ENCODE data around the gene TFF2.

Gene TFF2, protein sequence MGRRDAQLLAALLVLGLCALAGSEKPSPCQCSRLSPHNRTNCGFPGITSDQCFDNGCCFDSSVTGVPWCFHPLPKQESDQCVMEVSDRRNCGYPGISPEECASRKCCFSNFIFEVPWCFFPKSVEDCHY

DNA sequence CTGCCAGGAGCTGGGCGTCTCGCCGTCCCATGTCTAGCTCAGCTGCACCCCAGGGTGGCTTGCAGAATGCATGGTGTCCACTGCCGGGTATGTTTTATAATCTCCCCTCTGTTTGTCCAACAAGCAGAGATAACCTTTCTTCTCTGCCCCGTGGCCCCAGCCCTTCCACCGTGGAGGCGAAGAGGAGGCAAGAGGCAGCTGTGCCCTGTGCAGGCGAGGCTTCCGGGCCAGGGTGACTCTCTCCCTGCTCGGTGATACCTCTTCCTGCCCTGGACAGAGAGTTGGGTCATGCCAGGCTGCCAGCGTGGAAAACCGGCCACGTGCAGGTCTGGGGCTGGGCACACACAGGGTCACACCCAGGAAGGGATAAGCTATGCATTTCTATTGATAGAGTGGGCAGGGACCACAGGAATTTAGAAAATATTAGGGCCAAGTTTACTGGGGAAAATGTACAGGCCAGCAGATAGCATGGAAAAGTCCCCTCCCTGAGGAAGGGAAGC, at the start of gene TFF2:
Gene TFF2 (minus strand): TSS at position 68 of the 500 bp plus-strand sequence. CDS start 37 bp downstream, at position 31.
- H3K4me3 ChIP-seq (ENCODE audit: low read length in 2 of 2): no peak within 1 kb of the TSS
- H3K27ac ChIP-seq (ENCODE audit: low read depth in 2 of 2, low read length in 2 of 2): no peak within 1 kb of the TSS
- no peak within 1 kb of the TSS for H3K9ac ChIP-seq (ENCODE audit: low read depth in 1 of 2, low read length in 2 of 2)
- H3K9me3 ChIP-seq (ENCODE audit: control insufficient read depth in 2 of 2, low read length in 2 of 2): peaks cover 0 to 2% of the 10 kb centered on the region in 2 donors
- no peaks in the 10 kb centered on the region for H3K27me3 ChIP-seq (ENCODE audit: control insufficient read depth in 2 of 2, insufficient read depth in 2 of 2, low read length in 2 of 2)
- no peaks in the 10 kb centered on the region for H3K36me3 ChIP-seq (ENCODE audit: control insufficient read depth in 2 of 2, insufficient read depth in 2 of 2, low read length in 2 of 2)
- H3K4me1 ChIP-seq (ENCODE audit: control insufficient read depth in 2 of 2, insufficient read depth in 2 of 2, low read length in 2 of 2): no peaks in the 10 kb centered on the region

DNA sequence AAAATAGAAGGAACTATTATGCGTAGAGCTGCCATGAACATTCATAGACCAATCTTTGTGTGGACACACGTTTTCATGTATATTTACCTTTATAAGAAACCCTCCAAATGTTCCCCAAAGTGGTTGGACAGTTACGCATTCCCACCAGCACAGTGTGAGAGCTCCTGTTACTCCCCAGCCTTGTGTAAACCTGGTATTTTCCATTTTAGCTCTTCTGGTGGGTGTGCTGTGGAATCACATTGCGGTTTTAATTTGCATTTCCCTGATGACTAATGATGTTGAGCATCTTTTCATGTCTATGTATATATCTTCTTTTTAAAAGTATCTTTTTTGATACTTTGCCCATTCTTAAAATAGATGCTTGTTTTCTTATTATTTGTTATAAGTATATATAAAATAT, 49.7 kb upstream of the TFF2 start:
- H3K27ac ChIP-seq (ENCODE audit: low read depth in 2 of 2, low read length in 2 of 2): no peak overlapping the region

DNA sequence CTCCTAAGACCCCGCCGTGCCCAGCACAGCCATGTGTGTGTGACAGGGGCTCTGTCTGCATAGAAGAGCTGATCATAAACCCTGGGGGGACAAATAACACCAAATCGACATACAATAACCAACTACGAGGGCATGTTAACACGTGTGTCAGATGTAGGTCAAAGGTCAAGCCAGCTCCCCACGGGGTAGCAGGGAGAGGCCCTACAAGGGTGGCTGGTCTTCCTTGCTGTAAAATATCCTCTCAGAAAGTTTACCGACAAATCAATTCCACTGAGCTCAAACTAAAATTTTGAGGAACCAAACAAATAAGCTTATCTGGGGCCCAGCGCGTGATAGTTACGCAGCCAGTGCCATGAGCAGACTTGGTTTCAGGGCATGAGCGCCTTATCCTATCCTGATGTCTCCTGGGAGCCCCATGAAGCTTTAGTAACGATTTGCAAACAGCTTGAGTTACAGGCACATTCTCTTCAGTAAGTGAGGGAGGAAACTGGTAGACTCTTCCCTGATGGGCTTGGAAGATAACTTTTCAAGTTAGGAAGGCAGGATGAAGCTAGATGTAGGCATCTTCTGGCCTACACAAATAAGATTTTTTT, 47.7 kb upstream of the TFF2 start:
- H3K36me3 ChIP-seq (ENCODE audit: control insufficient read depth in 2 of 2, insufficient read depth in 2 of 2, low read length in 2 of 2): no peaks in the 10 kb centered on the region

More for the DNA sequence above, 49.7 kb upstream of the TFF2 start:
- Histone ChIP-seq H3K36me3 (ENCODE audit: control insufficient read depth in 2 of 2, insufficient read depth in 2 of 2, low read length in 2 of 2) (no peaks in the 10 kb centered on the region), H3K4me3 (ENCODE audit: low read length in 2 of 2) (no peak overlapping the region), H3K9me3 (ENCODE audit: control insufficient read depth in 2 of 2, low read length in 2 of 2) (no peaks in the 10 kb centered on the region), H3K9ac (ENCODE audit: low read depth in 1 of 2, low read length in 2 of 2) (no peak overlapping the region), H3K27me3 (ENCODE audit: control insufficient read depth in 2 of 2, insufficient read depth in 2 of 2, low read length in 2 of 2) (no peaks in the 10 kb centered on the region), H3K4me1 (ENCODE audit: control insufficient read depth in 2 of 2, insufficient read depth in 2 of 2, low read length in 2 of 2) (no peaks in the 10 kb centered on the region)

DNA sequence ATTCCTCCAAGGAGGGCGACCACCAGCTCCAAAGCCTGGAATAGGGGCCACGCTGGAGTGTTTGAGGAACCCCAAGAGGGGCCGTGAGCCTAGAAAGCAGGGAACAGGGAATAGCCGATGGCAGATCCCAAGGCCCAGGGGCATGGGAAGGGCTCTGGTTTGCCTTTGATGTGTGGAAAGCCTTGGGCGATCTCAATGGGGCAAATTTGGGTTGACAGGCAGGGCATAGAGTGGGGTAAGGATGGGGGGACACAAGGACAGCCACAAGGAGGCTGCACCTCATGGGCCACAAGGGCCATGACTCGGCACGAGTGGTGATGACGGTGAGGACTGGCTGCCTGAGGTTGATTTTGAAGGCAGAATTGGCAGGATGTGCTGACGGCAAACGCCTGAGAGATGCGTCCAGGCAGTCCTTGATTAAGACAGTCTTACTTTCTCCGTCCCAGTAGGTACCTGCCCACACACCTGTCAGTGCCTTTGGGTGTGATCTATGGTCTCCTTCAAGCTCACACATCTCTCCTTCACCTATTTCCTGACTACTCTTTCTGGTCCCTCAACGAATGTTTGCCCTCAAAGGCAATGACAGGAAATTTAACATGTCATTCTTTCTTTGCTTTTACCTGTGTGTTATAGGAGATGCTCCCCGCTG, 47.1 kb upstream of the TFF2 start:
- no peaks in the 10 kb centered on the region for H3K4me1 ChIP-seq (ENCODE audit: control insufficient read depth in 2 of 2, insufficient read depth in 2 of 2, low read length in 2 of 2)
- no peak overlapping the region for H3K9ac ChIP-seq (ENCODE audit: low read depth in 1 of 2, low read length in 2 of 2)
- no peaks in the 10 kb centered on the region for H3K36me3 ChIP-seq (ENCODE audit: control insufficient read depth in 2 of 2, insufficient read depth in 2 of 2, low read length in 2 of 2)
- H3K27me3 ChIP-seq (ENCODE audit: control insufficient read depth in 2 of 2, insufficient read depth in 2 of 2, low read length in 2 of 2): no peaks in the 10 kb centered on the region
- no peak overlapping the region for H3K4me3 ChIP-seq (ENCODE audit: low read length in 2 of 2)
- no peak overlapping the region for H3K27ac ChIP-seq (ENCODE audit: low read depth in 2 of 2, low read length in 2 of 2)
- no peaks in the 10 kb centered on the region for H3K9me3 ChIP-seq (ENCODE audit: control insufficient read depth in 2 of 2, low read length in 2 of 2)

More for the DNA sequence above, 47.7 kb upstream of the TFF2 start:
- Histone ChIP-seq H3K27me3 (ENCODE audit: control insufficient read depth in 2 of 2, insufficient read depth in 2 of 2, low read length in 2 of 2) (no peaks in the 10 kb centered on the region), H3K9me3 (ENCODE audit: control insufficient read depth in 2 of 2, low read length in 2 of 2) (no peaks in the 10 kb centered on the region), H3K4me3 (ENCODE audit: low read length in 2 of 2) (no peak overlapping the region), H3K4me1 (ENCODE audit: control insufficient read depth in 2 of 2, insufficient read depth in 2 of 2, low read length in 2 of 2) (no peaks in the 10 kb centered on the region), H3K27ac (ENCODE audit: low read depth in 2 of 2, low read length in 2 of 2) (no peak overlapping the region), H3K9ac (ENCODE audit: low read depth in 1 of 2, low read length in 2 of 2) (no peak overlapping the region)

DNA sequence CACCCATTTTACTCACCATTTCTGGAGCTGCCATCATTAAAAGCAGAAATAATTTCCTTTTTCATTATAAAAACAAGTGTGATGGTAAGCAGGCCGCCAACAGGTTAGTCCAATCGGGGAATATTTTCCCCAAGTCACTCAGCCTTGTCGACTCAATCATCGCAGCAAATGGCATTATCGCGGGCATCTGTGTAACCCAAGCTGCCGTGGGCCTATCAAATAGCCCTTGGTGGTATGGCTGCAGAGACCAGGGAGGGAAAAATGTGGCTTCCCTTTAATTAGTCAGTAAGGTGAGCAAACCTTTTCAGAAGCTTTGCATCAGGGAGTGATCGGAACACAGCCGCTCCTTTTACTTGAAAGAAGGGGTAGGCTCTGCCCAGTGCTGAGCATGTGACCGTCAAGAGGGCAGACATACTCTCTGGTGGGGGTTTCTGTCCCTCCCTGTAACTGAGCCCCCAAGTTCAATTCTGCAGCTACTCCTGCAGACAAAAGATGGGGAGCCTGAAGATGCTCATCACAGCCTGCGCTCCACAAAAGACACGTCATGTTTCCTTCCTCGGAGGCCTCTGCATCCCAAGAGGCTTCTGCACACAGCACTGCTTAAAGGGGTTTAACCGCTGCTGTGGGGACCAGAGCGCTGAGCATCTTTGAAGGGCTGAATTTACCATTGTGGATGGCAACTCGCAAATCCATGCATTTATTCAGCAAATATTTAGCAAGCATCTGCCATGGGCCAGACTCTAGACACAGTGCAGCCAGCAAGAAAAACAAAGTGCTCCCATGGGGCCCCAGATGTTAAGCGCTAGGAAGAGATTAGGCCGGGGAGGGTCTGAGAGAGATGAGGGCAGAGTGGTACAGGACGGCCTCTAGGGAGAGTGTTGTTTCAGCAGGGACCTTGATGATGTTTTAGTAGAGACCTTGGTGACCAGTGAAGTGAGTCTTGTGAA, 46.3 kb upstream of the TFF2 start:
- no peak overlapping the region for H3K9ac ChIP-seq (ENCODE audit: low read depth in 1 of 2, low read length in 2 of 2)
- no peaks in the 10 kb centered on the region for H3K36me3 ChIP-seq (ENCODE audit: control insufficient read depth in 2 of 2, insufficient read depth in 2 of 2, low read length in 2 of 2)
- no peak overlapping the region for H3K4me3 ChIP-seq (ENCODE audit: low read length in 2 of 2)
- no peaks in the 10 kb centered on the region for H3K27me3 ChIP-seq (ENCODE audit: control insufficient read depth in 2 of 2, insufficient read depth in 2 of 2, low read length in 2 of 2)
- H3K9me3 ChIP-seq (ENCODE audit: control insufficient read depth in 2 of 2, low read length in 2 of 2): no peaks in the 10 kb centered on the region
- H3K27ac ChIP-seq (ENCODE audit: low read depth in 2 of 2, low read length in 2 of 2): no peak overlapping the region
- no peaks in the 10 kb centered on the region for H3K4me1 ChIP-seq (ENCODE audit: control insufficient read depth in 2 of 2, insufficient read depth in 2 of 2, low read length in 2 of 2)

DNA sequence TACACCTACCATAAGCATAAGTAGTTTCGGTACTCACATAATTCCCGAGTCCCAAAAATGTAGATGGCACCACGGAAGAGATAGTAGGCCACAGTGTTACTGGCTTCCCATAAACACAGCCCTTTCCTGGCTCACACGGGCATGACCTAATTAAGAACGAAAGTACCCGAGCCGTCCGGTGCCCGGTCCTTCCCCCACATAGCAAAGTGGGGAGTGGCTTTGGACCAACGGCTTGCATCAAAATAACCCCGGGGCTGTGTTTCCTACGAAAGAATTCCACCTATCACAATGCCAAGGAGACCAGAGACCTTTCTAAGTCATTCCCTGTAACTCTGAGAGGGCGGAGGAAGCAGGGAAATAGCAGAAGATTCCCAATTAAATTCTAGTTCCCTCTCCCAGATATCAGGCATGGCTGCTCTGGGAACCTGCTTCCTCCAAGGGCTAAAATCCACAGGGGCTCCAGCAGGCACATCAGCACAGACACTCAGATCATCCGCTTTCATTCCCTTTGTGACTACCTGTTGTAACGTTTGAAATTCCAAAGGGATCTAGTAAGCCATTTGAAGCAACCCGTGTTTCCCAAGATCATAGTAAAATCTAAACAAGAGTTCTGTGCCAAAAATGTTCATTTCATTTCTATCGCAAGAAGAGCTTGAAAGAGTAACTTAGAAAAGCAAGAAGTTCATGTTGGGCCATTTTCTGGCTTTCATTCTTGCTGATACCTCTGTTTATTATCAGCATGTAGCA, 45.3 kb upstream of the TFF2 start, which contains the start of gene TMPRSS3:
Gene TMPRSS3 (minus strand): TSS at position 148 of the 747 bp plus-strand sequence. CDS start 635 bp downstream, outside the sequence.
- H3K9ac ChIP-seq (ENCODE audit: low read depth in 1 of 2, low read length in 2 of 2): no peak within 1 kb of the TSS
- no peaks in the 10 kb centered on the region for H3K36me3 ChIP-seq (ENCODE audit: control insufficient read depth in 2 of 2, insufficient read depth in 2 of 2, low read length in 2 of 2)
- H3K4me3 ChIP-seq (ENCODE audit: low read length in 2 of 2): no peak within 1 kb of the TSS
- H3K27me3 ChIP-seq (ENCODE audit: control insufficient read depth in 2 of 2, insufficient read depth in 2 of 2, low read length in 2 of 2): no peaks in the 10 kb centered on the region
- H3K4me1 ChIP-seq (ENCODE audit: control insufficient read depth in 2 of 2, insufficient read depth in 2 of 2, low read length in 2 of 2): no peaks in the 10 kb centered on the region
- no peaks in the 10 kb centered on the region for H3K9me3 ChIP-seq (ENCODE audit: control insufficient read depth in 2 of 2, low read length in 2 of 2)
- H3K27ac ChIP-seq (ENCODE audit: low read depth in 2 of 2, low read length in 2 of 2): no peak within 1 kb of the TSS

DNA sequence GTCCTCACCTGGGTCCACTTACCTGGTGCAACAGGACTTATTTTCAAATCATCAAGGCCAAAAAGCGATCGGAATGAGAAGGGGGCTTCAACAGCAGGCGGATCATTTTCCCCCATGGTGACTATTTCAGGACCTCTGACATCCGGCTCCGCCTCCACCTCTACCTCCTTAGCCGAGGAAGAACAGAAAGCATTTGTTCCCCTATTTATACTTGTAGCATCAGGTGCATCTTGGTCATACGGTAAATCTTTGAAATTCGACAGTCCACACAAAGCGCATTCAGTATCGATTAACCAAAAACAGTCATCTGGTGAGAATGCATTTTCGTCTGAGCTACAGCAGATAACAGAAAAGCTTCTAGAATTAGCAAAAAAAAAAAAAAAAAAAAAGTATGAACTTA, 44.5 kb upstream of the TFF2 start:
- Histone ChIP-seq H3K9me3 (ENCODE audit: control insufficient read depth in 2 of 2, low read length in 2 of 2) (no peaks in the 10 kb centered on the region), H3K9ac (ENCODE audit: low read depth in 1 of 2, low read length in 2 of 2) (no peak overlapping the region), H3K4me3 (ENCODE audit: low read length in 2 of 2) (no peak overlapping the region), H3K4me1 (ENCODE audit: control insufficient read depth in 2 of 2, insufficient read depth in 2 of 2, low read length in 2 of 2) (no peaks in the 10 kb centered on the region), H3K36me3 (ENCODE audit: control insufficient read depth in 2 of 2, insufficient read depth in 2 of 2, low read length in 2 of 2) (no peaks in the 10 kb centered on the region), H3K27me3 (ENCODE audit: control insufficient read depth in 2 of 2, insufficient read depth in 2 of 2, low read length in 2 of 2) (no peaks in the 10 kb centered on the region), H3K27ac (ENCODE audit: low read depth in 2 of 2, low read length in 2 of 2) (no peak overlapping the region)

DNA sequence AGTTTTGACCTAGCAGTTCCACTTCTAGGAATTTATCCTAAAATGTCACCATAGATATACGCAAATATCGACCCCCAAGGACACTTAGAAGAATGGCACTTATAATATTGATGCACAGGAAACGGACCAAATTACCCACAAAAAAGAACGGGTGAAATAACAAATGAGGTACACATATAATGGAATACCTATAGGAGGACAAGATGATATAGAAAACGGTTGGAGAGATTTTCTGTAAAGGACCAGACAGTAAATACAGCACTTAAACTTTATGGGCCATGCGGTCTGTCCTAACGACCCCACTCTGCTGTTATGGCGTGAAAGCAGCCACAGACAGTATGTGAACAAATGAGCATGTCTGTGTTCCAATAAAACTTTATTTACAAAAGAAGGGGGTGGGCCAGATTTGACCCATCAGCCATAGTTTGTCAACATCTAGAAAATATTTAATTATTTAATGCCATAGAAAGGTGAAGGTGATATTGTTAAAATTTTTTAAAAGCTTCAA, 42.7 kb upstream of the TFF2 start:
- H3K9me3 ChIP-seq (ENCODE audit: control insufficient read depth in 2 of 2, low read length in 2 of 2): no peaks in the 10 kb centered on the region
- no peaks in the 10 kb centered on the region for H3K36me3 ChIP-seq (ENCODE audit: control insufficient read depth in 2 of 2, insufficient read depth in 2 of 2, low read length in 2 of 2)
- no peak overlapping the region for H3K4me3 ChIP-seq (ENCODE audit: low read length in 2 of 2)
- H3K4me1 ChIP-seq (ENCODE audit: control insufficient read depth in 2 of 2, insufficient read depth in 2 of 2, low read length in 2 of 2): peaks cover 6 to 11% of the 10 kb centered on the region in 2 donors
- no peak overlapping the region for H3K27ac ChIP-seq (ENCODE audit: low read depth in 2 of 2, low read length in 2 of 2)
- no peaks in the 10 kb centered on the region for H3K27me3 ChIP-seq (ENCODE audit: control insufficient read depth in 2 of 2, insufficient read depth in 2 of 2, low read length in 2 of 2)
- H3K9ac ChIP-seq (ENCODE audit: low read depth in 1 of 2, low read length in 2 of 2): no peak overlapping the region

DNA sequence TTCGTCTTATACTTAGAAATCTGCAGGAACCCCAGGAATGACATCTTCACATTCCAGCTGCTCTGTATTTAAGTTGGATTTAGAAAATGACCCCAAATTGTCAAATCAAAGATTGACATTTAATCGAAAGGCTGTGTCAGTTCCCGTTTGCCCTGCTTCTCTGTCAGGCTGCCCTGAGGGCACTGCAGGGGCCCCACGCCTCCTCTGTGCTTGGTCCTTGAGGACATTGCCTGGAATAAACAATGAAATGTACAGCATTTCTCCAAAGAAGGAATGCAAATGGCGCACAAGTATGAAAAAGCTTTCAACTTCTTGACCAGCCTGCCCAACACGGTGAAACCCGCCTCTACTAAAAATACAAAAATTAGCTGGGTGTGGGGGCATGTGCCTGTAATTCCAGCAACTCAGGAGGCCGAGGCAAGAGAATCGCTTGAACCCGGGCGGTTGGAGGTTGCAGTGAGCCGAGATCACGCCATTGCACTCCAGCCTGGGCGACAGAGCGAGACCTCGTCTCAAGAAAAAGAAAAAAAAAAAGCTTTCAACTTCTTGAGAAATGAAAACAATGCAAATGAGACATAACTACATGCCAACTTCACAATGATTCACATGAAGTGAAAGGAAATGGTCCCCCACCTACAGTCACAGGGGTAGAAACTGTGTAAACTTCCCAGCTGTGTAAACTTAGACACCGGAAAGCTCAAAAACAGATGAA, 42.1 kb upstream of the TFF2 start:
- Histone ChIP-seq H3K4me1 (ENCODE audit: control insufficient read depth in 2 of 2, insufficient read depth in 2 of 2, low read length in 2 of 2) (peaks cover 6 to 11% of the 10 kb centered on the region in 2 donors), H3K27me3 (ENCODE audit: control insufficient read depth in 2 of 2, insufficient read depth in 2 of 2, low read length in 2 of 2) (no peaks in the 10 kb centered on the region), H3K9ac (ENCODE audit: low read depth in 1 of 2, low read length in 2 of 2) (no peak overlapping the region), H3K4me3 (ENCODE audit: low read length in 2 of 2) (no peak overlapping the region), H3K27ac (ENCODE audit: low read depth in 2 of 2, low read length in 2 of 2) (no peak overlapping the region), H3K9me3 (ENCODE audit: control insufficient read depth in 2 of 2, low read length in 2 of 2) (no peaks in the 10 kb centered on the region), H3K36me3 (ENCODE audit: control insufficient read depth in 2 of 2, insufficient read depth in 2 of 2, low read length in 2 of 2) (no peaks in the 10 kb centered on the region)

All from mucosa of rectum (tissue), 2 donors.